MM.1S (cell line): ENCODE results near the gene SHISA5.

ENCODE experiments used
- DNase-seq: peaks from one replicate; pipeline ENCODE4 v3.0.0-alpha.2; 2015
- H2AFZ ChIP-seq: fragments of 300-600 bp; sonication (generic); 2 replicates; pipeline ENCODE4 v1.6.0; 2016; ENCODE audit warnings: antibody characterized with exemption, low read length
- H3F3A ChIP-seq: fragments of 300-600 bp; sonication (generic); 2 replicates; pipeline ENCODE4 v1.6.1; 2016; ENCODE audit warnings: mild to moderate bottlenecking, antibody characterized with exemption, low read length, moderate library complexity, mixed read lengths; ENCODE audit not compliant: insufficient read depth
- H3K27ac ChIP-seq: fragments of 300-600 bp; sonication (generic); 2 replicates; pipeline ENCODE4 v1.5.1; 2016; ENCODE audit warnings: mild to moderate bottlenecking, low read length
- H3K27me3 ChIP-seq: fragments of 300-600 bp; sonication (generic); replicated peaks from 2 replicates; pipeline ENCODE4 v1.6.0; 2016; ENCODE audit warnings: low read length; ENCODE audit not compliant: insufficient read depth
- H3K36me3 ChIP-seq: fragments of 300-600 bp; sonication (generic); replicated peaks from 2 replicates; pipeline ENCODE4 v1.6.1; 2016; ENCODE audit warnings: mild to moderate bottlenecking, low read length, mixed read lengths; ENCODE audit not compliant: insufficient read depth
- H3K4me1 ChIP-seq: fragments of 300-600 bp; sonication (generic); 2 replicates; pipeline ENCODE4 v1.6.1; 2016; ENCODE audit warnings: low read length, mixed read lengths
- H3K4me2 ChIP-seq: fragments of 300-600 bp; sonication (generic); 2 replicates; pipeline ENCODE4 v1.6.0; 2016; ENCODE audit warnings: low read depth, low read length
- H3K4me3 ChIP-seq: fragments of 300-600 bp; sonication (generic); 2 replicates; pipeline ENCODE4 v1.5.1; 2016; ENCODE audit warnings: low read length, mixed read lengths
- H3K79me2 ChIP-seq: fragments of 300-600 bp; sonication (generic); 2 replicates; pipeline ENCODE4 v1.6.1; 2016; ENCODE audit warnings: mixed run types, low read length, mixed read lengths
- H3K9ac ChIP-seq: fragments of 300-600 bp; sonication (generic); 2 replicates; pipeline ENCODE4 v1.6.1; 2016; ENCODE audit warnings: low read length, mixed read lengths
- H3K9me2 ChIP-seq: fragments of 300-600 bp; sonication (generic); replicated peaks from 2 replicates; pipeline ENCODE4 v1.6.1; 2016; ENCODE audit warnings: mild to moderate bottlenecking, low read length, mixed read lengths; ENCODE audit not compliant: insufficient read depth
- H3K9me3 ChIP-seq: fragments of 300-600 bp; sonication (generic); replicated peaks from 2 replicates; pipeline ENCODE4 v1.6.1; 2016; ENCODE audit warnings: mild to moderate bottlenecking, low read length, mixed read lengths; ENCODE audit not compliant: insufficient read depth
- H4K20me1 ChIP-seq: fragments of 300-600 bp; sonication (generic); 2 replicates; pipeline ENCODE4 v1.6.1; 2016; ENCODE audit warnings: mild to moderate bottlenecking, low read length, moderate library complexity, mixed read lengths; ENCODE audit not compliant: insufficient read depth
- CTCF ChIP-seq: fragments of 300-600 bp; sonication (generic); IDR thresholded peaks from 2 replicates; pipeline ENCODE4 v1.5.1; 2016; ENCODE audit warnings: antibody characterized with exemption, low read length, mixed read lengths
- EZH2 ChIP-seq: fragments of 300-600 bp; sonication (generic); optimal IDR thresholded peaks from 2 replicates; pipeline ENCODE3; 2017; ENCODE audit warnings: low read depth, mild to moderate bottlenecking, antibody characterized with exemption, low read length, mixed read lengths
- EZH2phosphoT487 ChIP-seq: fragments of 300-600 bp; sonication (generic); IDR thresholded peaks from 2 replicates; pipeline ENCODE4 v1.6.1; 2018; ENCODE audit warnings: antibody characterized with exemption, low read length

SHISA5 gene

GRCh38 chr3:48536785-48537184 is 32.8 kb upstream of the SHISA5 start:
- no peaks in the 10 kb centered on the region for H3K79me2 ChIP-seq
- H4K20me1 ChIP-seq: no peaks in the 10 kb centered on the region
- no peak overlapping the region for H3K4me2 ChIP-seq
- DNase-seq: no peak
- no peaks in the 10 kb centered on the region for H3K9me3 ChIP-seq
- TF ChIP-seq EZH2: no peak
- no peak for TF ChIP-seq EZH2phosphoT487
- TF ChIP-seq CTCF: no peak
- no peaks in the 10 kb centered on the region for H3K9me2 ChIP-seq
- H2AFZ ChIP-seq: no peak overlapping the region
- no peak overlapping the region for H3K27ac ChIP-seq
- H3K36me3 ChIP-seq: no peaks in the 10 kb centered on the region
- no peaks in the 10 kb centered on the region for H3K27me3 ChIP-seq
- H3K4me3 ChIP-seq: no peak overlapping the region
- H3F3A ChIP-seq: no peaks in the 10 kb centered on the region
- H3K9ac ChIP-seq: no peak overlapping the region
- no peaks in the 10 kb centered on the region for H3K4me1 ChIP-seq

- H3K4me3 ChIP-seq: no peak overlapping the region
- H2AFZ ChIP-seq: no peak overlapping the region
- no peaks in the 10 kb centered on the region for H3K9me2 ChIP-seq
- H4K20me1 ChIP-seq: no peaks in the 10 kb centered on the region
- no peak overlapping the region for H3K9ac ChIP-seq
- no peak overlapping the region for H3K4me2 ChIP-seq
- H3K4me1 ChIP-seq: no peaks in the 10 kb centered on the region
- TF ChIP-seq CTCF (no peak), EZH2phosphoT487 (no peak), EZH2 (no peak)
- no peaks in the 10 kb centered on the region for H3F3A ChIP-seq
- no peak for DNase-seq
- H3K36me3 ChIP-seq: no peaks in the 10 kb centered on the region
- no peaks in the 10 kb centered on the region for H3K9me3 ChIP-seq
- H3K27ac ChIP-seq: no peak overlapping the region
- H3K27me3 ChIP-seq: no peaks in the 10 kb centered on the region
- H3K79me2 ChIP-seq: no peaks in the 10 kb centered on the region
Observed at GRCh38 chr3:48536116-48536515, 32.1 kb upstream of the SHISA5 start.

GRCh38 chr3:48535578-48535977 is 31.6 kb upstream of the SHISA5 start:
- no peak overlapping the region for H3K27ac ChIP-seq
- TF ChIP-seq EZH2phosphoT487: no peak
- TF ChIP-seq EZH2: no peak
- TF ChIP-seq CTCF: no peak

GRCh38 chr3:48532977-48533337 is 29.0 kb upstream of the SHISA5 start:
- Histone ChIP-seq H3K4me3 (no peak overlapping the region), H3K27me3 (no peaks in the 10 kb centered on the region), H3K4me1 (no peaks in the 10 kb centered on the region), H2AFZ (no peak overlapping the region), H4K20me1 (no peaks in the 10 kb centered on the region), H3K9ac (no peak overlapping the region), H3K79me2 (no peaks in the 10 kb centered on the region), H3K27ac (no peak overlapping the region), H3K36me3 (no peaks in the 10 kb centered on the region), H3F3A (no peaks in the 10 kb centered on the region), H3K9me3 (no peaks in the 10 kb centered on the region), H3K4me2 (no peak overlapping the region), H3K9me2 (no peaks in the 10 kb centered on the region)
- no peak for TF ChIP-seq CTCF
- TF ChIP-seq EZH2phosphoT487: no peak
- TF ChIP-seq EZH2: no peak
- no peak for DNase-seq

More at GRCh38 chr3:48535578-48535977, 31.6 kb upstream of the SHISA5 start:
- Histone ChIP-seq H3F3A (no peaks in the 10 kb centered on the region), H3K27me3 (no peaks in the 10 kb centered on the region), H3K9ac (no peak overlapping the region), H3K4me3 (no peak overlapping the region), H4K20me1 (no peaks in the 10 kb centered on the region), H3K9me3 (no peaks in the 10 kb centered on the region), H3K4me2 (no peak overlapping the region), H3K9me2 (no peaks in the 10 kb centered on the region), H2AFZ (no peak overlapping the region), H3K36me3 (no peaks in the 10 kb centered on the region), H3K79me2 (no peaks in the 10 kb centered on the region), H3K4me1 (no peaks in the 10 kb centered on the region)
- no peak for DNase-seq
